GM12878 (cell line): ENCODE measurements around the gene LTBP4. TPM values are rescaled to one million over a fixed set of nuclear protein-coding genes. Genes with fewer than 3 reads are reported as not detected.
A peak's percentile ranks its signal among the peaks of the same experiment; 100 is the strongest.

Source experiments
- ATAC-seq: fragments of 200-7000 bp; cut with Tn5 transposase; 3 replicates; pipeline ENCODE4 v1.9.1; 2020; ENCODE audit warnings: mild to moderate bottlenecking, moderate library complexity
- BruUV-seq: library from RNA; stranded (reverse); fragments of 400-500 nt; replicated peaks from 2 replicates; lab custom pipeline; 2021; lab: Mats Ljungman, UMichigan
- CTCF ChIA-PET: fragments of 300-600 bp; sonication (Branson Sonifier 250); formaldehyde crosslinking; extraction: SDS; loops from one replicate; lab custom pipeline; 2021; ENCODE audit warnings: inconsistent platforms; lab: Yijun Ruan, JAX
- POLR2A ChIA-PET: fragments of 350-600 bp; formaldehyde crosslinking; extraction: SDS; loops from one replicate; lab custom pipeline; 2021; ENCODE audit warnings: inconsistent platforms; lab: Charles Lee
- RAD21 ChIA-PET: fragments of 300-600 bp; sonication (Branson Sonifier 250); formaldehyde crosslinking; loops from one replicate; lab custom pipeline; 2023; ENCODE audit warnings: antibody characterized with exemption; ENCODE audit not compliant: unreplicated experiment; lab: Charles Lee
- SMC1A ChIA-PET: fragments of 300-600 bp; sonication (Branson Sonifier 250); formaldehyde crosslinking; loops from one replicate; lab custom pipeline; 2023; ENCODE audit not compliant: unreplicated experiment, uncharacterized antibody; lab: Charles Lee
- DNase-seq: peaks from one replicate; pipeline ENCODE4 v3.0.0-alpha.2; 2011; ENCODE audit warnings: low read depth, low spot score
- FAIRE-seq: peaks from 3 replicates; lab custom pipeline; 2011; peaks lifted over from hg19 to GRCh38; lab: Jason Lieb, UNC
- H2AFZ ChIP-seq: 2 replicates; pipeline ENCODE4 v1.6.0; 2011; ENCODE audit warnings: low read depth, low read length, control low read depth; ENCODE audit not compliant: control insufficient read depth
- H3K27ac ChIP-seq: 2 replicates; pipeline ENCODE4 v1.5.1; 2011; ENCODE audit warnings: control low read depth; ENCODE audit not compliant: control insufficient read depth, insufficient read depth
- H3K27me3 ChIP-seq, 2 experiments: replicated peaks in 1 of 2; 2 replicates each; pipeline versions ENCODE4 v1.6.0 to v1.6.1; 2011; ENCODE audit warnings: low read length in 1 of 2; ENCODE audit not compliant: control insufficient read depth in 2 of 2, insufficient read depth in 2 of 2
- H3K36me3 ChIP-seq, 2 experiments: 2 replicates each; pipeline ENCODE4 v1.5.1; 2011; ENCODE audit warnings: low read length in 1 of 2; ENCODE audit not compliant: control insufficient read depth in 2 of 2, insufficient read depth in 2 of 2
- H3K4me1 ChIP-seq: 2 replicates; pipeline ENCODE4 v1.6.1; 2011; ENCODE audit warnings: mild to moderate bottlenecking, low read length, moderate library complexity, mixed read lengths; ENCODE audit not compliant: control insufficient read depth, insufficient read depth
- H3K4me2 ChIP-seq: 2 replicates; pipeline ENCODE4 v1.6.0; 2011; ENCODE audit warnings: control low read depth; ENCODE audit not compliant: control insufficient read depth, insufficient read depth
- H3K4me3 ChIP-seq: fragments of 200-600 bp; sonication (generic); 2 replicates; pipeline ENCODE4 v1.5.1; 2016
- H3K79me2 ChIP-seq: 2 replicates; pipeline ENCODE4 v1.6.0; 2011; ENCODE audit warnings: low read length; ENCODE audit not compliant: control insufficient read depth, insufficient read depth
- H3K9ac ChIP-seq: 2 replicates; pipeline ENCODE4 v1.8.0; 2011; ENCODE audit warnings: low read length, control low read depth, mixed read lengths; ENCODE audit not compliant: control insufficient read depth, insufficient read depth
- H3K9me3 ChIP-seq: replicated peaks from 3 replicates; pipeline ENCODE4 v1.5.1; 2011; ENCODE audit warnings: mild to moderate bottlenecking, low read length; ENCODE audit not compliant: control insufficient read depth, insufficient read depth
- H4K20me1 ChIP-seq: 2 replicates; pipeline ENCODE4 v1.6.0; 2011; ENCODE audit not compliant: control insufficient read depth, insufficient read depth
- CEBPB ChIP-seq, 2 experiments: fragments of 150-350 bp in 1 of 2; IDR thresholded peaks; 2 replicates each; pipeline ENCODE4 v1.6.1; 2012 to 2014; ENCODE audit warnings: low read depth in 2 of 2, low read length in 2 of 2, borderline replicate concordance in 1 of 2, inconsistent platforms in 1 of 2
- CEBPZ ChIP-seq: fragments of 150-350 bp; IDR thresholded peaks from 2 replicates; pipeline ENCODE4 v1.6.1; 2016; ENCODE audit warnings: low read depth, low read length
- CHD1 ChIP-seq: IDR thresholded peaks from 2 replicates; pipeline ENCODE4 v1.6.1; 2012; ENCODE audit warnings: low read depth, low read length, improper control_type of control experiment
- CREB1 ChIP-seq: IDR thresholded peaks from 2 replicates; pipeline ENCODE4 v1.6.1; 2012; ENCODE audit warnings: low read depth, mild to moderate bottlenecking, inconsistent platforms
- IKZF1 ChIP-seq: fragments of 450-650 bp; conservative IDR thresholded peaks from 2 replicates; pipeline ENCODE4 v1.6.1; 2017; ENCODE audit warnings: antibody characterized with exemption, mild to moderate bottlenecking
- NFIC ChIP-seq: IDR thresholded peaks from 2 replicates; pipeline ENCODE4 v1.6.1; 2012; ENCODE audit warnings: low read depth, mild to moderate bottlenecking, inconsistent platforms, low read length, moderate library complexity
- PAX8 ChIP-seq: fragments of 450-650 bp; IDR thresholded peaks from 2 replicates; pipeline ENCODE4 v1.6.1; 2017; ENCODE audit warnings: mild to moderate bottlenecking, moderate library complexity
- POLR2A ChIP-seq: IDR thresholded peaks from 2 replicates; pipeline ENCODE4 v1.6.1; 2011; ENCODE audit warnings: low read depth, mild to moderate bottlenecking, low read length
- POLR2AphosphoS5 ChIP-seq: IDR thresholded peaks from 2 replicates; pipeline ENCODE4 v1.6.1; 2011; ENCODE audit warnings: mild to moderate bottlenecking, low read length, inconsistent platforms
- RAD51 ChIP-seq: fragments of 450-650 bp; IDR thresholded peaks from 2 replicates; pipeline ENCODE4 v1.6.1; 2016; ENCODE audit warnings: moderate library complexity, mild to moderate bottlenecking, inconsistent platforms
- SP1 ChIP-seq: IDR thresholded peaks from one replicate; pipeline ENCODE4 v1.6.1; 2011; ENCODE audit warnings: low read depth, low read length
- SPI1 ChIP-seq: IDR thresholded peaks from 2 replicates; pipeline ENCODE4 v1.6.1; 2011; ENCODE audit warnings: low read depth, mild to moderate bottlenecking, low read length, moderate library complexity, borderline replicate concordance; ENCODE audit not compliant: insufficient read depth
- WGBS: methylation state at CpG from one replicate; pipeline ENCODE4 v1.1.6; 2016; ENCODE audit warnings: low lambda C conversion rate; ENCODE audit not compliant: insufficient replicate concordance, insufficient coverage; ENCODE audit errors: missing lambda C conversion rate; 5-methylcytosine and 5-hydroxymethylcytosine counted together
- in situ Hi-C: fragments of 300-500 bp; cut with MboI; formaldehyde crosslinking; loops from 9 replicates; pipeline ENCODE4 v1.14.3; 2018; ENCODE audit warnings: mixed read lengths
- intact Hi-C: fragments of 100-400 bp; cut with micrococcal nuclease; formaldehyde crosslinking; loops from one replicate; pipeline ENCODE4 v1.14.2; 2022; ENCODE audit not compliant: unreplicated experiment
- polyA plus RNA-seq, 11 experiments: library from polyadenylated mRNA; depleted of rRNA in 4 of 11; unstranded in 6 of 11; stranded (reverse) in 5 of 11; fragments of >200 nt; fragmentation: Nextera tagmentation in 4 of 11; fragmentation: Illumina TruSeq in 1 of 11; extraction: Ambion mirVana in 4 of 11; extraction: Trizol in 1 of 11; gene quantifications; 1 replicate in 1 of 11; 2 replicates in 10 of 11; pipeline versions ENCODE4 v1.2.1 to v1.2.3, GENCODE V29; 2011 to 2016; ENCODE audit warnings: inconsistent platforms in 2 of 11, missing spikeins in 2 of 11, low read depth in 1 of 11
- total RNA-seq, 4 experiments: library from RNA; depleted of rRNA in 3 of 4; stranded (reverse); fragments of >200 nt in 3 of 4; fragmentation: Illumina TruSeq in 1 of 4; extraction: Trizol in 1 of 4; gene quantifications; 2 replicates each; pipeline versions ENCODE4 v1.2.1 to v1.2.3, GENCODE V29; 2013 to 2021

The LTBP4 gene
- total and polyA plus RNA-seq, 10 of the 15 experiments (the other 5 are each of a cell fraction or from before 2014, with no cell fraction given) = 0.09 to 34.6 (median 8.5) TPM; not detected in 1

GRCh38 chr19:40603071-40603388, 1.9 kb downstream of the LTBP4 start:
- Histone ChIP-seq H2AFZ (no peak overlapping the region; the same call in 1 of the 2 replicates), H3K36me3 (no peaks in the 10 kb centered on the region), H3K27me3 (peaks cover 8% of the 10 kb centered on the region in 2 experiments), H4K20me1 (no peaks in the 10 kb centered on the region), H3K4me1 (peaks cover 24% of the 10 kb centered on the region), H3K4me3 (no peak overlapping the region), H3K9ac (no peak overlapping the region), H3K27ac (no peak overlapping the region), H3K79me2 (no peaks in the 10 kb centered on the region), H3K4me2 (no peak overlapping the region), H3K9me3 (no peaks in the 10 kb centered on the region)
- SMC1A ChIA-PET = interaction anchor here (0.9 kb wide), 1 partner anchor 298 kb away, joined by 3 read pairs; no protein-coding TSS in a partner anchor
- CTCF ChIA-PET = interaction anchor here (1.2 to 6.0 kb wide), 13 partner anchors 10 to 298 kb away, joined by 3 to 106 read pairs (median 8); no protein-coding TSS in a partner anchor
- intact Hi-C loops = no loop called here
- BruUV-seq = no TSS peak
- DNase-seq (no peak), ATAC-seq (no peak), FAIRE-seq (no peak)
- TF ChIP-seq PAX8 = no peak
- in situ Hi-C loops = loop anchor here (10.0 kb wide), 1 partner anchor 298 kb away; no protein-coding TSS in a partner anchor
- POLR2A ChIA-PET = interaction anchor here (1.9 to 3.8 kb wide), 2 partner anchors 12 to 33 kb away, joined by 6 to 24 read pairs; no protein-coding TSS in a partner anchor
- 63% methylated on average over 2 of the region's 2 CpGs for WGBS
- RAD21 ChIA-PET = interaction anchor here (0.9 to 4.2 kb wide), 7 partner anchors 11 to 298 kb away, joined by 3 to 49 read pairs (median 4); partner anchors contain the start of gene BLVRB

- ChIA-PET SMC1A (interaction anchor here (0.7 to 5.3 kb wide), 5 partner anchors 31 to 298 kb away, joined by 3 to 35 read pairs (median 4); no protein-coding TSS in a partner anchor), CTCF (interaction anchor here (0.6 to 6.0 kb wide), 21 partner anchors 8 to 763 kb away, joined by 3 to 106 read pairs (median 5); partner anchors contain the start of genes C19orf47 and PLD3), POLR2A (interaction anchor here (0.5 to 3.8 kb wide), 8 partner anchors 11 to 255 kb away, joined by 3 to 24 read pairs (median 4); partner anchors contain the start of genes C19orf47, PLD3 and PRX), RAD21 (interaction anchor here (0.9 to 4.2 kb wide), 12 partner anchors 9 to 299 kb away, joined by 3 to 49 read pairs (median 4); partner anchors contain the start of genes BLVRB and SERTAD1)
- BruUV-seq = no TSS peak
- Histone ChIP-seq H3K27me3 (peaks cover 8% of the 10 kb centered on the region in 2 experiments), H3K9me3 (no peaks in the 10 kb centered on the region), H3K4me1 (peaks cover 19% of the 10 kb centered on the region), H3K27ac (no peak overlapping the region), H3K36me3 (no peaks in the 10 kb centered on the region), H4K20me1 (no peaks in the 10 kb centered on the region), H3K9ac (no peak overlapping the region), H3K4me2 (peak overlapping the region; percentile 94), H3K79me2 (no peaks in the 10 kb centered on the region), H3K4me3 (peak overlapping the region; percentile 56), H2AFZ (peak overlapping the region; percentile 82)
- ATAC-seq = peak; percentile 86
- intact Hi-C loops (no loop called here), in situ Hi-C loops (loop anchor here (10.0 kb wide), 1 partner anchor 299 kb away; no protein-coding TSS in a partner anchor)
- peak; percentile 88 for DNase-seq
- peak; percentile 96 for FAIRE-seq
- 2% methylated on average over 38 of the region's 43 CpGs for WGBS
- no peak for TF ChIP-seq RAD51
- no peak for TF ChIP-seq CREB1
- no peak for TF ChIP-seq NFIC
- TF ChIP-seq CHD1 = no peak
- no peak for TF ChIP-seq POLR2AphosphoS5
- TF ChIP-seq CEBPZ = no peak
- no peak for TF ChIP-seq CEBPB (IDR thresholded peaks at IDR 0.05; ENCODE audit: borderline replicate concordance in 1 of 2, low read depth in 2 of 2, low read length in 2 of 2)
- TF ChIP-seq IKZF1 = no peak
- peak; percentile 37; the same call in 1 of the 2 replicates for TF ChIP-seq POLR2A
- TF ChIP-seq SP1 = peak; percentile 43
- no peak for TF ChIP-seq PAX8
- peak; percentile 39; the same call in 1 of the 2 replicates for TF ChIP-seq SPI1
These were observed 2.4 kb downstream of the LTBP4 start for GRCh38 chr19:40603389-40604170.
